Left ventricle myocardium inferior (tissue), 1 donor: ENCODE results near the gene DPP7. TPM values are rescaled to one million over a fixed set of nuclear protein-coding genes. Genes with fewer than 3 reads are reported as not detected.

ENCODE experiments used
- DNase-seq: peaks from one replicate; pipeline ENCODE4 v3.0.0-alpha.2; 2020
- H3K27ac ChIP-seq: fragments of 200-600 bp; replicated peaks from 2 replicates; pipeline ENCODE4 v1.8.0; 2021
- H3K27me3 ChIP-seq: fragments of 200-600 bp; 2 replicates; pipeline ENCODE4 v1.8.0; 2021; ENCODE audit warnings: low read depth
- H3K36me3 ChIP-seq: fragments of 200-600 bp; 2 replicates; pipeline ENCODE4 v1.8.0; 2021
- H3K4me1 ChIP-seq: fragments of 200-600 bp; 2 replicates; pipeline ENCODE4 v1.8.0; 2021
- H3K4me3 ChIP-seq: fragments of 200-600 bp; 2 replicates; pipeline ENCODE4 v1.8.0; 2021; ENCODE audit warnings: mild to moderate bottlenecking, moderate library complexity
- H3K9me3 ChIP-seq: fragments of 200-600 bp; replicated peaks from 2 replicates; pipeline ENCODE4 v1.8.0; 2021
- intact Hi-C: fragments of 100-400 bp; cut with micrococcal nuclease; formaldehyde crosslinking; loops from one replicate; pipeline ENCODE4 v1.11.0; 2022
- total RNA-seq: library from RNA; stranded (reverse); fragmentation: NEBNext Ultra II Directional; extraction: Animal tissue kit (Norgen Biotek cat#: 25700); gene quantifications from one replicate; pipeline ENCODE4 v1.2.1, GENCODE V29; 2021
- TF ChIP-seq, protein P1 (sequence below): fragments of 200-600 bp; IDR thresholded peaks from 2 replicates; pipeline ENCODE4 v1.8.0; 2021; ENCODE audit warnings: antibody characterized with exemption, mild to moderate bottlenecking, borderline replicate concordance
- donor health status: DM: no; HTN: yes; CAD: no; lungs with severe emphysema.

Gene DPP7
- total RNA-seq, 1 donor from 2014 or later = 130 TPM

DNA sequence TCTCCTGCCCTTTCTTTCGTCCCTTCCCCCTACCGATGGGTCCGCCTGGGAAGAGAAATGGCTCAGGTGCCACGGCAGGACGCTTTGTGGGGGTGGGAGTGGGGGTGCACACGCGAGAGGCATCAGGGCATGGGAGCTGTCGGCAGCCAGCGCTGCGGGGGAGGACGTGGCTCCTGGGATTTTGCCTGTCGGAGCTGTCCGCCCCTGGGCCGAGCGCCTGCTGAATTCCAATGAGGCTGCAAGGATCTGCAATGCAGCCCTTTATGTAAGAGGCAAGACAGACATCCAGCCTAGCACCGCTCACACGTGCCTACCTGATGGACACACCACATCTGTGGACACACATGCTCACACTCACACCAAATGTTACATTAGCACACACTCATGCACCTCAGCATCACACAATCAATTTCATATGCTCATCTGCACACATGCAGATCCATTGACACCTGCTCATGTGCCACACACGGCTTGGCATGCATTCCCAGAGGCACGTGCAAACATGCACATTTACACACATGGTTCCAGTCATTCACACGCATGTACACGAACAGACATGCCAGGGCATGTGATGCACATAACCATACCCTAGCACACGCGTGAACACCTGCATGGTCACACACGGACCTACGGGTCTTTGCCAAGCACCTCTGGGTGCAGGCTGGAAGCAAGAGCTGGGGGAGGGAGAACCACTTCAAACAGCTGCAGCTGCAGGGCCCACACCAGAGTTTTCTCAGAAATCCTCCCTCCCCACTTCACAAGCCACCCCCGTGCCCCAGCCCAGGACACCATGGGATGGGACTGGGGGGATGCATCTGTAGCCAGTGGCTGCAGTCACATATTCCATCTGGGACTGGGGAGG, 25.8 kb upstream of the DPP7 start:
- H3K4me1 ChIP-seq = peaks cover 10% of the 10 kb centered on the region
- TF ChIP-seq, protein P1, sequence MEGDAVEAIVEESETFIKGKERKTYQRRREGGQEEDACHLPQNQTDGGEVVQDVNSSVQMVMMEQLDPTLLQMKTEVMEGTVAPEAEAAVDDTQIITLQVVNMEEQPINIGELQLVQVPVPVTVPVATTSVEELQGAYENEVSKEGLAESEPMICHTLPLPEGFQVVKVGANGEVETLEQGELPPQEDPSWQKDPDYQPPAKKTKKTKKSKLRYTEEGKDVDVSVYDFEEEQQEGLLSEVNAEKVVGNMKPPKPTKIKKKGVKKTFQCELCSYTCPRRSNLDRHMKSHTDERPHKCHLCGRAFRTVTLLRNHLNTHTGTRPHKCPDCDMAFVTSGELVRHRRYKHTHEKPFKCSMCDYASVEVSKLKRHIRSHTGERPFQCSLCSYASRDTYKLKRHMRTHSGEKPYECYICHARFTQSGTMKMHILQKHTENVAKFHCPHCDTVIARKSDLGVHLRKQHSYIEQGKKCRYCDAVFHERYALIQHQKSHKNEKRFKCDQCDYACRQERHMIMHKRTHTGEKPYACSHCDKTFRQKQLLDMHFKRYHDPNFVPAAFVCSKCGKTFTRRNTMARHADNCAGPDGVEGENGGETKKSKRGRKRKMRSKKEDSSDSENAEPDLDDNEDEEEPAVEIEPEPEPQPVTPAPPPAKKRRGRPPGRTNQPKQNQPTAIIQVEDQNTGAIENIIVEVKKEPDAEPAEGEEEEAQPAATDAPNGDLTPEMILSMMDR = no peak
- H3K4me3 ChIP-seq = no peak overlapping the region
- peaks cover 92% of the 10 kb centered on the region for H3K27me3 ChIP-seq
- intact Hi-C loops = no loop called here
- no peaks in the 10 kb centered on the region for H3K9me3 ChIP-seq
- H3K27ac ChIP-seq = no peak overlapping the region
- DNase-seq = no peak
- H3K36me3 ChIP-seq = no peaks in the 10 kb centered on the region

DNA sequence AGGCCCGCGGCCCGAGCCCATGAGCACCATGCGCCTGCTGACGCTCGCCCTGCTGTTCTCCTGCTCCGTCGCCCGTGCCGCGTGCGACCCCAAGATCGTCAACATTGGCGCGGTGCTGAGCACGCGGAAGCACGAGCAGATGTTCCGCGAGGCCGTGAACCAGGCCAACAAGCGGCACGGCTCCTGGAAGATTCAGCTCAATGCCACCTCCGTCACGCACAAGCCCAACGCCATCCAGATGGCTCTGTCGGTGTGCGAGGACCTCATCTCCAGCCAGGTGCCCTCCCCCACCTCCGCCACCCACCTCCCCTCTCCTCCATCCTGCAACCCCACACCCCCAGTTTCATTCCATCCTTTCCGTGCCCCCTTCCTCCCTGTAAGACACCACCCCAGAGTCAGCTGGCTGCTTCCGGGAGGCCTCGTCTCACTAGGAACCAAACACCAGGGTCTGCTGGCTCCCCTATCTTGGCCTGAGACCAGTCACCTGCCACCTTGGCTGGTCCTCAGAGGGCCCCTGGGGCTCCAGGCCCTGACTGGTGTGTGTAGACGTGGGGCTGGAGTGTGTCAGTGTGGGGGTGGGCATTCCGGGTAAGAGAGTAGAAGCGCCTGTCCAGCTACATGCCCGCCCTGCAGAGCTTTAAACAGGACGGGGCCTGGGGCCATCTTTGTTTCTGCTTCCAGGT, 25.1 kb upstream of the DPP7 start:
- peaks cover 10% of the 10 kb centered on the region for H3K4me1 ChIP-seq
- no peaks in the 10 kb centered on the region for H3K9me3 ChIP-seq
- DNase-seq = no peak
- no peaks in the 10 kb centered on the region for H3K36me3 ChIP-seq
- no peak overlapping the region for H3K27ac ChIP-seq
- TF ChIP-seq, protein P1 = no peak
- intact Hi-C loops = no loop called here
- H3K27me3 ChIP-seq = peaks cover 100% of the 10 kb centered on the region
- H3K4me3 ChIP-seq = no peak overlapping the region

DNA sequence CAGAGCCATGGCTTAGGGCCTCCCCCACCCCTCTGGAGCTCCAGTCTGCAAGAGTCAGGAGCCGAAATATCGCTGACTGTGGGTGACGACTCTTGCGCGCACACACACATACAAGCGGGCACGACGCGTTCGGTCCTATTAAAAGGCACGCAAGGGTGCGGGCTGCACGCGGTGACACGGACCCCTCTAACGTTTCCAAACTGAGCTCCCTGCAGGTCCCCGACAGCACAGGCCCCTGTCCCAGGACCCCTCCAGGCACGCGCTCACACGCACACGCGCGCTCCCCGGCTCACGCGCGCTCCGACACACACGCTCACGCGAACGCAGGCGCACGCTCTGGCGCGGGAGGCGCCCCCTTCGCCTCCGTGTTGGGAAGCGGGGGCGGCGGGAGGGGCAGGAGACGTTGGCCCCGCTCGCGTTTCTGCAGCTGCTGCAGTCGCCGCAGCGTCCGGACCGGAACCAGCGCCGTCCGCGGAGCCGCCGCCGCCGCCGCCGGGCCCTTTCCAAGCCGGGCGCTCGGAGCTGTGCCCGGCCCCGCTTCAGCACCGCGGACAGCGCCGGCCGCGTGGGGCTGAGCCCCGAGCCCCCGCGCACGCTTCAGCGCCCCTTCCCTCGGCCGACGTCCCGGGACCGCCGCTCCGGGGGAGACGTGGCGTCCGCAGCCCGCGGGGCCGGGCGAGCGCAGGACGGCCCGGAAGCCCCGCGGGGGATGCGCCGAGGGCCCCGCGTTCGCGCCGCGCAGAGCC, 24.4 kb upstream of the DPP7 start, which contains the start of gene GRIN1:
Gene GRIN1, plus strand, starts transcription at position 433 of the 746 bp plus-strand sequence. CDS start 333 bp downstream, outside the sequence.
- Histone ChIP-seq H3K36me3 (no peaks in the 10 kb centered on the region), H3K4me3 (peak within 1 kb of the TSS; percentile 49), H3K27me3 (peaks cover 100% of the 10 kb centered on the region), H3K9me3 (no peaks in the 10 kb centered on the region), H3K27ac (no peak within 1 kb of the TSS), H3K4me1 (peaks cover 10% of the 10 kb centered on the region)
- TF ChIP-seq, protein P1 = no peak
- intact Hi-C loops = no loop called here
- no peak for DNase-seq

DNA sequence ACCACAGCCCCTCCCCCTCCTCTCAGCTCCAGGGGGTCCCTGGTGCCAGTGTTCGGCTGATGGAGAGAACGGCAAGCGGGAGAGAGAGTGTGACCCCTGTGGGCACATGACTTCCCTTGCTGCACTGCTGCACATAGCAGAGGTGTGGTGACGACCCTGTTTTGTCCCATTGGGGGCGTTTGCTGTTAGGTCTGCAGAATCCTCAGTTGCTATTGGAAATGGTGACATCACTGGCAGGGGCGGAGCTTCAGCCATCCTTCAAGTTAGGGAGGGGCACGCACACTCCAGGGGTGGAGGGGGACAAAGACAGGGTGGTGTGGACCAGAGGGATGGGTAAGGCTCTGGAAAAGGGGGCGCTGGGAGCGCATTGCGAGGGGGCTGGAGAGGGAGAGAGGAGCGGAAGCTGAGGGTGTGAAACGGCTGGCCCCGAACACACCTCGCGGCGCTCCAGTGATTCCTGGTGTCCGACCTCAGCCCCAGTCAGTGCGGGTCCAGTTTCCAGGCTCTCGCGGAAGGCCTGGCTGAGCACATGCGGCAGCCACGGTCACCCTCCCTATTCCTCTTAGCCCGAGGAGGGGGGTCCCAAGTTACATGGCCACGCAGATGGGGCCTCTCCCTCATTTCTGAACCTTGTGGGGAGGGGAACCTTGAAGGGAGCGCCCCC, 23.7 kb upstream of the DPP7 start:
- no peaks in the 10 kb centered on the region for H3K36me3 ChIP-seq
- TF ChIP-seq, protein P1 = no peak
- H3K27me3 ChIP-seq = peaks cover 100% of the 10 kb centered on the region
- no peak overlapping the region for H3K27ac ChIP-seq
- no peak overlapping the region for H3K4me3 ChIP-seq
- H3K4me1 ChIP-seq = peaks cover 10% of the 10 kb centered on the region
- intact Hi-C loops = no loop called here
- no peak for DNase-seq
- no peaks in the 10 kb centered on the region for H3K9me3 ChIP-seq
